HepG2 (cell line): ENCODE measurements around the gene MRPL20. TPM values are rescaled to one million over a fixed set of nuclear protein-coding genes. Genes with fewer than 3 reads are reported as not detected.

Experiments used
- HNRNPL ChIP-seq: fragments of 200-400 bp; formaldehyde crosslinking; IDR thresholded peaks from 2 replicates; pipeline ENCODE4 v1.6.1; 2017; ENCODE audit warnings: mild to moderate bottlenecking, low read depth, low read length
- ONECUT2 ChIP-seq: sonication (generic); formaldehyde crosslinking; IDR thresholded peaks from 2 replicates; pipeline ENCODE4 v1.4.0; 2020; ENCODE audit warnings: missing genetic modification reagents
- PHF8 ChIP-seq: sonication (generic); formaldehyde crosslinking; IDR thresholded peaks from 2 replicates; pipeline ENCODE4 v1.5.0; 2020; ENCODE audit warnings: missing genetic modification reagents
- ZFP36L1 ChIP-seq: sonication (generic); formaldehyde crosslinking; IDR thresholded peaks from 2 replicates; pipeline ENCODE4 v1.8.0; 2022; ENCODE audit warnings: mild to moderate bottlenecking, missing genetic modification reagents, moderate library complexity
- ZNF143 ChIP-seq: sonication (generic); formaldehyde crosslinking; IDR thresholded peaks from 2 replicates; pipeline ENCODE4 v1.4.0; 2020; ENCODE audit warnings: missing genetic modification reagents
- ZNF180 ChIP-seq: sonication (generic); formaldehyde crosslinking; IDR thresholded peaks from 2 replicates; pipeline ENCODE4 v1.4.0; 2020; ENCODE audit warnings: low read depth, missing genetic modification reagents, borderline replicate concordance
- ZNF556 ChIP-seq: sonication (generic); formaldehyde crosslinking; IDR thresholded peaks from 2 replicates; pipeline ENCODE4 v1.4.0; 2020; ENCODE audit warnings: mild to moderate bottlenecking, missing genetic modification reagents, borderline replicate concordance
- ZSCAN9 ChIP-seq: IDR thresholded peaks from 2 replicates; pipeline ENCODE4 v1.6.1; 2016; ENCODE audit warnings: borderline replicate concordance
- polyA plus RNA-seq, 8 experiments: library from polyadenylated mRNA; depleted of rRNA in 3 of 8; stranded (reverse) in 7 of 8; unstranded in 1 of 8; fragments of >200 nt; fragmentation: Illumina TruSeq in 4 of 8; extraction: Trizol in 4 of 8; gene quantifications; 2 replicates each; pipeline versions ENCODE4 v1.2.1 to v1.2.3, GENCODE V29; 2011 to 2016; ENCODE audit warnings: low read depth in 4 of 8, missing spikeins in 1 of 8, mixed read lengths in 1 of 8; ENCODE audit not compliant: insufficient read depth in 1 of 8
- total RNA-seq, 5 experiments: library from RNA; depleted of rRNA; stranded (reverse); fragments of >200 nt; fragmentation: Illumina TruSeq; extraction: Trizol; gene quantifications; 2 replicates each; pipeline ENCODE4 v1.2.3, GENCODE V29; 2016; ENCODE audit warnings: low read depth in 1 of 5
- TF ChIP-seq, protein P1 (sequence below): sonication (generic); formaldehyde crosslinking; conservative IDR thresholded peaks from 2 replicates; pipeline ENCODE4 v1.4.0; 2020; ENCODE audit warnings: missing genetic modification reagents
- TF ChIP-seq, protein P2 (sequence below): sonication (generic); IDR thresholded peaks from 2 replicates; pipeline ENCODE4 v1.6.1; 2016; ENCODE audit warnings: low read depth, borderline replicate concordance
- TF ChIP-seq, protein P3 (sequence below): sonication (generic); formaldehyde crosslinking; IDR thresholded peaks from 2 replicates; pipeline ENCODE4 v1.4.0; 2020; ENCODE audit warnings: missing genetic modification reagents, borderline replicate concordance

Gene MRPL20
- total and polyA plus RNA-seq, 2 of the 13 experiments (the other 11 are each of a cell fraction or from before 2014, with no cell fraction given) = 59.2 to 127 TPM

DNA sequence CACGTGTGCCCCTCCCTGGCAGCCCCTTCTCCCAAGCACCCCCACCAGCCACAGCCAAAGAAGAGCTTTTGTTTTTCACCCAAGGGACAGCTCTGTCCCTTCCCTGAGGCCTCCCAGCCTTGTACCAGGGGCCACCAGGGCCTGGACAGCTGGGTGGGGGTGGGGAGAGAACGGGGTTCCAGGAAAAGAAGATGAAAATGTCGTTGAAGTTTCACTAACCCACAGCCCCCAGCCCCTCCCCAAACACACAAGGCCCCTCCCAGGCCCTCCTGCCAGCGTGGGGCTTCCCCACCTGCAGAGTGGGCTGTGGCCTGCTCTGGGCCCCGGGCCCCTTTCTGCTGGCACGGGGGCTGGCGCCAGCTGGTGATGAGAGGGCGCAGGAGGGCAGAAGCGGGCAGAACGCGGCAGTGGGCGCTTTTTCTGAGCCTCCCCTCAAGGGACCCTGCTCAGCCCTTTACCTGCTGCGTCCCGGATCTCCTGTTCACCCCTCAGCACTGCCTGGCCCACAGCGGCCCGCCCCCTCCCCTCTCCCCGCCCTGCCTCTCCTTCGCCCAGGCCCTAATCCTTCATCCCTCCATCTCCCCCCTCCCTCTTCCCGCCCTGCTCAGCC, 19.5 kb upstream of the MRPL20 start (continued):
- TF ChIP-seq ZNF556 (CRISPR knock-in tag) (no peak), HNRNPL (peak; percentile 66; the same call in 1 of the 2 replicates), ZNF143 (CRISPR knock-in tag) (no peak), PHF8 (CRISPR knock-in tag) (0 out of 2 replicates have a peak, but pooled peaks have one; percentile 8), ONECUT2 (CRISPR knock-in tag) (no peak), ZFP36L1 (no peak), ZNF180 (CRISPR knock-in tag) (no peak), ZSCAN9 (CRISPR knock-in tag) (no peak)
- TF ChIP-seq, protein P1, sequence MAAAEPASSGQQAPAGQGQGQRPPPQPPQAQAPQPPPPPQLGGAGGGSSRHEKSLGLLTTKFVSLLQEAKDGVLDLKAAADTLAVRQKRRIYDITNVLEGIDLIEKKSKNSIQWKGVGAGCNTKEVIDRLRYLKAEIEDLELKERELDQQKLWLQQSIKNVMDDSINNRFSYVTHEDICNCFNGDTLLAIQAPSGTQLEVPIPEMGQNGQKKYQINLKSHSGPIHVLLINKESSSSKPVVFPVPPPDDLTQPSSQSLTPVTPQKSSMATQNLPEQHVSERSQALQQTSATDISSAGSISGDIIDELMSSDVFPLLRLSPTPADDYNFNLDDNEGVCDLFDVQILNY (CRISPR knock-in tag) = no peak
- TF ChIP-seq, protein P2, sequence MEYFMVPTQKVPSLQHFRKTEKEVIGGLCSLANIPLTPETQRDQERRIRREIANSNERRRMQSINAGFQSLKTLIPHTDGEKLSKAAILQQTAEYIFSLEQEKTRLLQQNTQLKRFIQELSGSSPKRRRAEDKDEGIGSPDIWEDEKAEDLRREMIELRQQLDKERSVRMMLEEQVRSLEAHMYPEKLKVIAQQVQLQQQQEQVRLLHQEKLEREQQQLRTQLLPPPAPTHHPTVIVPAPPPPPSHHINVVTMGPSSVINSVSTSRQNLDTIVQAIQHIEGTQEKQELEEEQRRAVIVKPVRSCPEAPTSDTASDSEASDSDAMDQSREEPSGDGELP = peak; percentile 76; the same call in 1 of the 2 replicates
- TF ChIP-seq, protein P3, sequence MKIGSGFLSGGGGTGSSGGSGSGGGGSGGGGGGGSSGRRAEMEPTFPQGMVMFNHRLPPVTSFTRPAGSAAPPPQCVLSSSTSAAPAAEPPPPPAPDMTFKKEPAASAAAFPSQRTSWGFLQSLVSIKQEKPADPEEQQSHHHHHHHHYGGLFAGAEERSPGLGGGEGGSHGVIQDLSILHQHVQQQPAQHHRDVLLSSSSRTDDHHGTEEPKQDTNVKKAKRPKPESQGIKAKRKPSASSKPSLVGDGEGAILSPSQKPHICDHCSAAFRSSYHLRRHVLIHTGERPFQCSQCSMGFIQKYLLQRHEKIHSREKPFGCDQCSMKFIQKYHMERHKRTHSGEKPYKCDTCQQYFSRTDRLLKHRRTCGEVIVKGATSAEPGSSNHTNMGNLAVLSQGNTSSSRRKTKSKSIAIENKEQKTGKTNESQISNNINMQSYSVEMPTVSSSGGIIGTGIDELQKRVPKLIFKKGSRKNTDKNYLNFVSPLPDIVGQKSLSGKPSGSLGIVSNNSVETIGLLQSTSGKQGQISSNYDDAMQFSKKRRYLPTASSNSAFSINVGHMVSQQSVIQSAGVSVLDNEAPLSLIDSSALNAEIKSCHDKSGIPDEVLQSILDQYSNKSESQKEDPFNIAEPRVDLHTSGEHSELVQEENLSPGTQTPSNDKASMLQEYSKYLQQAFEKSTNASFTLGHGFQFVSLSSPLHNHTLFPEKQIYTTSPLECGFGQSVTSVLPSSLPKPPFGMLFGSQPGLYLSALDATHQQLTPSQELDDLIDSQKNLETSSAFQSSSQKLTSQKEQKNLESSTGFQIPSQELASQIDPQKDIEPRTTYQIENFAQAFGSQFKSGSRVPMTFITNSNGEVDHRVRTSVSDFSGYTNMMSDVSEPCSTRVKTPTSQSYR = 0 out of 2 replicates have a peak, but pooled peaks have one; percentile 36
- TF ChIP-seq, all 625 proteins: peak for 12
